OCI-LY3 (cell line): ENCODE results near the gene ASPHD1.

Experiments
- H2AFZ ChIP-seq: fragments of 200-600, 300-600 bp; shearing (Covaris generic); 2 replicates; pipeline ENCODE4 v1.6.0; 2014; ENCODE audit warnings: antibody characterized with exemption, low read depth, low read length
- H3K27ac ChIP-seq: fragments of 200-600, 300-600 bp; sonication (generic); 2 replicates; pipeline ENCODE4 v1.5.1; 2014; ENCODE audit warnings: mild to moderate bottlenecking, low read length, moderate library complexity, mixed read lengths
- H3K27me3 ChIP-seq: fragments of 200-600, 300-600 bp; sonication (generic); 2 replicates; pipeline ENCODE4 v1.6.1; 2014; ENCODE audit warnings: low read depth, low read length, mixed read lengths
- H3K36me3 ChIP-seq: fragments of 200-600, 300-600 bp; sonication (generic); replicated peaks from 2 replicates; pipeline ENCODE3; 2014; ENCODE audit warnings: low read depth, low read length, mixed read lengths
- H3K4me1 ChIP-seq: fragments of 300-600, 200-600 bp; sonication (generic); 2 replicates; pipeline ENCODE4 v1.6.1; 2014; ENCODE audit warnings: low read length, mixed read lengths
- H3K4me2 ChIP-seq: fragments of 200-600, 300-600 bp; sonication (generic); 2 replicates; pipeline ENCODE4 v1.6.1; 2014; ENCODE audit warnings: low read length, mixed read lengths
- H3K4me3 ChIP-seq: fragments of 300-600, 200-600 bp; sonication (generic); 2 replicates; pipeline ENCODE4 v1.5.1; 2014; ENCODE audit warnings: antibody characterized with exemption, mild to moderate bottlenecking, low read length, moderate library complexity
- H3K79me2 ChIP-seq: fragments of 300-600, 200-600 bp; shearing (Covaris generic); 2 replicates; pipeline ENCODE4 v1.6.1; 2014; ENCODE audit warnings: mild to moderate bottlenecking, low read length, mixed read lengths
- H3K9ac ChIP-seq: fragments of 300-600, 200-600 bp; shearing (Covaris generic); 2 replicates; pipeline ENCODE4 v1.6.0; 2014; ENCODE audit warnings: mild to moderate bottlenecking, low read length, moderate library complexity
- H3K9me3 ChIP-seq: fragments of 200-600, 300-600 bp; shearing (Covaris generic); 2 replicates; pipeline ENCODE4 v1.6.1; 2014; ENCODE audit warnings: low read length, mixed read lengths; ENCODE audit not compliant: insufficient read depth
- H4K20me1 ChIP-seq: fragments of 200-600, 300-600 bp; sonication (generic); 2 replicates; pipeline ENCODE4 v1.6.1; 2016; ENCODE audit warnings: low read length, mixed read lengths; ENCODE audit not compliant: insufficient read depth
- EZH2phosphoT487 ChIP-seq: fragments of 200-600 bp; shearing (Covaris generic); IDR thresholded peaks from 2 replicates; pipeline ENCODE4 v1.6.1; 2018; ENCODE audit warnings: antibody characterized with exemption, mixed run types, low read depth
- TF ChIP-seq, protein P1 (sequence below): fragments of 200-600, 300-600 bp; sonication (generic); IDR thresholded peaks from 2 replicates; pipeline ENCODE4 v1.5.1; 2014; ENCODE audit warnings: antibody characterized with exemption, low read length, low read depth

ASPHD1 gene

DNA sequence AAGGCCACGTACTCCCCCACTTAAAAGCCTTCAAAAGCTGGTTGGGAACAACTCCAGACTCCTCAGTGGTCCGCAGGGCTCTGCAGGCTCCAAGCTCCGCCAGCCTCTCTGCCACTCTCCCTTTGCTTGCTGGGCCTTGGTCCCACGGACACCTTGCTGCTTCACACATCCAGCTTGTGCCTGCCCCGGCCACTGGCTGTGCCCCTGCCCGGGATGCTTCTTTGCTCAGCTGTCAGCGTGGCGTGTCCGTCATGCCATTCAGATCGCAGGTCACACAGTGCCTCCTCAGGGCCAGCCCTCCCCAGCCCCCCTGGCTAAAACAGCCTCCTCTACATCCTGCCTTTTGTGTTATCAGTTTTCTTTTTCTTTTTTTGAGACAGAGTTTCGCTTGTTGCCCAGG lies 11.8 kb downstream of the ASPHD1 start:
- no peak overlapping the region for H3K4me3 ChIP-seq
- H3K27me3 ChIP-seq, result no peaks in the 10 kb centered on the region
- H3K79me2 ChIP-seq, result no peaks in the 10 kb centered on the region
- H2AFZ ChIP-seq, result no peak overlapping the region
- no peaks in the 10 kb centered on the region for H4K20me1 ChIP-seq
- TF ChIP-seq, protein P1, sequence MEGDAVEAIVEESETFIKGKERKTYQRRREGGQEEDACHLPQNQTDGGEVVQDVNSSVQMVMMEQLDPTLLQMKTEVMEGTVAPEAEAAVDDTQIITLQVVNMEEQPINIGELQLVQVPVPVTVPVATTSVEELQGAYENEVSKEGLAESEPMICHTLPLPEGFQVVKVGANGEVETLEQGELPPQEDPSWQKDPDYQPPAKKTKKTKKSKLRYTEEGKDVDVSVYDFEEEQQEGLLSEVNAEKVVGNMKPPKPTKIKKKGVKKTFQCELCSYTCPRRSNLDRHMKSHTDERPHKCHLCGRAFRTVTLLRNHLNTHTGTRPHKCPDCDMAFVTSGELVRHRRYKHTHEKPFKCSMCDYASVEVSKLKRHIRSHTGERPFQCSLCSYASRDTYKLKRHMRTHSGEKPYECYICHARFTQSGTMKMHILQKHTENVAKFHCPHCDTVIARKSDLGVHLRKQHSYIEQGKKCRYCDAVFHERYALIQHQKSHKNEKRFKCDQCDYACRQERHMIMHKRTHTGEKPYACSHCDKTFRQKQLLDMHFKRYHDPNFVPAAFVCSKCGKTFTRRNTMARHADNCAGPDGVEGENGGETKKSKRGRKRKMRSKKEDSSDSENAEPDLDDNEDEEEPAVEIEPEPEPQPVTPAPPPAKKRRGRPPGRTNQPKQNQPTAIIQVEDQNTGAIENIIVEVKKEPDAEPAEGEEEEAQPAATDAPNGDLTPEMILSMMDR, result no peak
- TF ChIP-seq EZH2phosphoT487, result no peak
- no peaks in the 10 kb centered on the region for H3K9me3 ChIP-seq
- H3K9ac ChIP-seq, result no peak overlapping the region
- no peak overlapping the region for H3K4me2 ChIP-seq
- no peak overlapping the region for H3K27ac ChIP-seq
- no peaks in the 10 kb centered on the region for H3K4me1 ChIP-seq
- peaks cover 10% of the 10 kb centered on the region for H3K36me3 ChIP-seq

DNA sequence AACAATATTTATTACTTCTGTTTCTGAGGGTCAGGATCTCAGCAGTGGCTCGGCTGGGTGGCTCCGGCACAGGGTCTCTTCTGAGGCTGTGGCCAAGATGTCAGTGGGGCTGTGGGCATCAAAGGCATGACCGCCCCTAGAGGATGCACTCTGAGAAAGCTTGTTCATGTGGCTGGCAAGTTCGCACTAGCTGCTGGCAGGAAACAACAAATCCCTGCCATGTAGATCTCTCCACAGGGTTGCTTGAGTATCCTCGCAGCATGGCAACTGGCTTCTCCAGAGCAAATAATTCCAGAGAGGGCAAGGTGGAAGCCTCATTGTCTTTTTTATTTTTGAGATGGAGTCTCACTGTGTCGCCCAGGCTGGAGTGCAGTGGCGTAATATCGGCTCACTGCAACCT lies 13.2 kb downstream of the ASPHD1 start:
- no peak overlapping the region for H3K27ac ChIP-seq
- no peak overlapping the region for H3K4me3 ChIP-seq
- no peaks in the 10 kb centered on the region for H3K79me2 ChIP-seq
- no peaks in the 10 kb centered on the region for H3K4me1 ChIP-seq
- H3K9ac ChIP-seq, result no peak overlapping the region
- no peaks in the 10 kb centered on the region for H4K20me1 ChIP-seq
- no peak overlapping the region for H2AFZ ChIP-seq
- H3K27me3 ChIP-seq, result no peaks in the 10 kb centered on the region
- no peak overlapping the region for H3K4me2 ChIP-seq
- TF ChIP-seq, protein P1, result no peak
- TF ChIP-seq EZH2phosphoT487, result no peak
- no peaks in the 10 kb centered on the region for H3K9me3 ChIP-seq
- H3K36me3 ChIP-seq, result peaks cover 13% of the 10 kb centered on the region

DNA sequence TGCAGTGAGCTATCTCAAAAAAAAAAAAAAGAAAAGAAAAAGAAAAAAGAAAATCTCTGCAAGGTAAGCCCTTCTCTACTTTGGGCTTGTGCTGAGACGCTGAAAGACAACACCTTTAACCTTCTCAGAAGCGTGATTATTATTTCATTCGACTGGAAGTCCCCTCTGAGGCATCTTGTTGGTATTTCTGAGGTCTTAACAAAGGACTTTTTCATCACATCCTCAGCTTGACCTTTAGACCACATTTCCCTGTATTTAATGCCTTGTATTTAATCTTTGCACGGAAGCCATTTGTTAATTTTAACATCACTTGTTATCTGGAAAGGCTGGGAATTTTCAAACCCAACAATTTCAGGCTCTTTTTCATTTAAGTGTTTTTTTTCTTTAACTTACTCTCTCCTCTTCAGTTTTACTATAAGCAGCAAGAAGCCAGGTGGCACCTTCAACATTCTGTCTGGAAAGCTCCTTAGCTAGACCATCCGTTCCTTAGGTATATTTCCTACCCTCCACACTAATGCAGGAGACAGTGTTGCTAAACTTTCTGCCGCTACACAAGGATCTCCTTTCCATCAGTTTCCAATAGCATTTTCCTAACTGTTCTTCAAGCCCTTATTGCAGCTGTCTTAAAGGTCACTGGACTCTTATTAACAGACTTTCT lies 15.4 kb downstream of the ASPHD1 start:
- Histone ChIP-seq H3K4me2 (no peak overlapping the region), H3K9ac (no peak overlapping the region), H2AFZ (no peak overlapping the region), H3K36me3 (peaks cover 21% of the 10 kb centered on the region), H3K27me3 (no peaks in the 10 kb centered on the region), H4K20me1 (no peaks in the 10 kb centered on the region), H3K9me3 (no peaks in the 10 kb centered on the region), H3K4me1 (no peaks in the 10 kb centered on the region), H3K79me2 (no peaks in the 10 kb centered on the region), H3K4me3 (no peak overlapping the region), H3K27ac (no peak overlapping the region)
- no peak for TF ChIP-seq EZH2phosphoT487
- TF ChIP-seq, protein P1, result no peak

DNA sequence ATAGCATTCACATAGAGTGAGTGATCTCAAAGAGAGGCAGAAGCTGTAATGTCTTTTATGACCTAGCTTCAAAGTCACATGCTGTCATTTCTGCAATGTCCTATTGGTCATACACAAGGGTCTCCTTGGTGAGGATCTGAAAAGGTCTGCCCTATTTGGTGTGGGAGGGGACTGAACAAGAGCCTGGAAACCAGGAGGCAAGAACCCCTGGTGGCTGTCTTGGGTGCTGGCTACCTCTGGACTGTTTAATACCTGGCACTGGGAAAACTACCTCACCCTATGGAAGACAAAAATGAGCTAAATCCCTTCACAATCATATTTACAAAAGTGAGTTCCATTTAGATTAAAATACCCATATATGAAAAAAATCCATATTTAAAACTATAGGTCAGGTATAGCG lies 16.7 kb downstream of the ASPHD1 start:
- Histone ChIP-seq H3K27ac (no peak overlapping the region), H3K9ac (no peak overlapping the region), H2AFZ (no peak overlapping the region), H3K79me2 (no peaks in the 10 kb centered on the region), H3K4me1 (no peaks in the 10 kb centered on the region), H3K4me3 (no peak overlapping the region), H3K27me3 (no peaks in the 10 kb centered on the region), H3K4me2 (no peak overlapping the region), H4K20me1 (no peaks in the 10 kb centered on the region), H3K36me3 (peaks cover 26% of the 10 kb centered on the region), H3K9me3 (no peaks in the 10 kb centered on the region)
- no peak for TF ChIP-seq EZH2phosphoT487
- TF ChIP-seq, protein P1, result no peak
